ENCODE results near the gene COLGALT1. TPM values are rescaled to one million over a fixed set of nuclear protein-coding genes. Genes with fewer than 3 reads are reported as not detected.
"Not testable (repeated sequence)": the region's sequence is repeated elsewhere in the genome, so short reads cannot be mapped to it uniquely, and the experiment has no call there.

Gene COLGALT1
- total RNA-seq, 2 experiments from 2014 or later, result 49.6 to 68.6 TPM

GRCh38 chr19:17567940-17568339 lies 12.5 kb downstream of the COLGALT1 start:
- Histone ChIP-seq H2AFZ (ENCODE audit: low read length) (no peak overlapping the region), H3K4me2 (ENCODE audit: low read length) (no peak overlapping the region), H3K9me3 (ENCODE audit: low read length) (no peaks in the 10 kb centered on the region), H3K27ac (ENCODE audit: low read depth, low read length, poor library complexity, severe bottlenecking) (no peak overlapping the region), H3K9me2 (ENCODE audit: insufficient read depth, low read length) (no peaks in the 10 kb centered on the region), H3K36me3 (ENCODE audit: insufficient read depth, low read length) (peaks cover 81% of the 10 kb centered on the region), H3K4me3 (ENCODE audit: low read depth, low read length, poor library complexity, severe bottlenecking) (no peak overlapping the region), H3K79me2 (ENCODE audit: insufficient read depth, low read depth, low read length) (no peaks in the 10 kb centered on the region), H3K4me1 (ENCODE audit: insufficient read depth, low read length, poor library complexity, severe bottlenecking) (no peaks in the 10 kb centered on the region), H4K20me1 (ENCODE audit: insufficient read depth, low read length) (no peaks in the 10 kb centered on the region)
- intact Hi-C loops (cut with micrococcal nuclease; ENCODE audit: unreplicated experiment), result no loop called here
- DNase-seq (ENCODE audit: low spot score), result no peak
- ChIA-PET POLR2A (no interaction called here), CTCF (ENCODE audit: unreplicated experiment) (no interaction called here)
- no TSS peak for BruUV-seq (replicated peaks)
- no peak for TF ChIP-seq CTCF (conservative IDR thresholded peaks at IDR 0.05; ENCODE audit: low read length)
- no peak for TF ChIP-seq EZH2phosphoT487 (IDR thresholded peaks at IDR 0.05; ENCODE audit: borderline replicate concordance, low read depth, low read length)

DNA sequence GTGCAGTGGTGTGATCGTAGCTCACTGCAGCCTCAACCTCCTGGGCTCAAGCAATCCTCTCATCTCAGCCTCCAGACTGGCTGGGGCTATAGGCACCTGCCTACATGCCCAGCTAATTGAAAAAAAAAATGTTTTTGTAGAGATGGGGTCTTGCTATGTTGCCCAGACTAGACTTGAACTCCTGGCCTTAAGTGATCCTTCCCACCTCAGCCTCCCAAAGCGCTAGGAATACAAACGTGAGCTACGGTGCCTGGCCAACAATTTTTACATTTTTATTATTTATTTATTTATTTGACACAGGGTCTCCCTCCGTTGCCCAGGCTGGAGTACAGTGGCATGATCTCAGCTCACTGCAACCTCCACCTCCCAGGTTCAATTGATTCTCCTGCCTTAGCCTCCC lies 14.8 kb downstream of the COLGALT1 start:
- intact Hi-C loops (cut with micrococcal nuclease; ENCODE audit: unreplicated experiment), result loop anchor here (5.0 kb wide), 1 partner anchor 73 kb away; no protein-coding TSS in a partner anchor
- not testable (repeated sequence) for BruUV-seq (replicated peaks)

GRCh38 chr19:17570791-17571190 lies 15.3 kb downstream of the COLGALT1 start:
- Histone ChIP-seq H3K4me1 (ENCODE audit: insufficient read depth, low read length, poor library complexity, severe bottlenecking) (no peaks in the 10 kb centered on the region), H3K9me2 (ENCODE audit: insufficient read depth, low read length) (no peaks in the 10 kb centered on the region), H3K4me3 (ENCODE audit: low read depth, low read length, poor library complexity, severe bottlenecking) (no peak overlapping the region), H4K20me1 (ENCODE audit: insufficient read depth, low read length) (no peaks in the 10 kb centered on the region), H3K9me3 (ENCODE audit: low read length) (no peaks in the 10 kb centered on the region), H3K4me2 (ENCODE audit: low read length) (no peak overlapping the region), H3K27ac (ENCODE audit: low read depth, low read length, poor library complexity, severe bottlenecking) (no peak overlapping the region), H2AFZ (ENCODE audit: low read length) (no peak overlapping the region), H3K79me2 (ENCODE audit: insufficient read depth, low read depth, low read length) (no peaks in the 10 kb centered on the region), H3K36me3 (ENCODE audit: insufficient read depth, low read length) (peaks cover 79% of the 10 kb centered on the region)
- TF ChIP-seq CTCF (conservative IDR thresholded peaks at IDR 0.05; ENCODE audit: low read length) (no peak), EZH2phosphoT487 (IDR thresholded peaks at IDR 0.05; ENCODE audit: borderline replicate concordance, low read depth, low read length) (no peak)
- ChIA-PET POLR2A (no interaction called here), CTCF (ENCODE audit: unreplicated experiment) (no interaction called here)
- BruUV-seq (replicated peaks), result no TSS peak
- intact Hi-C loops (cut with micrococcal nuclease; ENCODE audit: unreplicated experiment), result loop anchor here (5.0 kb wide), 1 partner anchor 73 kb away; no protein-coding TSS in a partner anchor
- DNase-seq (ENCODE audit: low spot score), result no peak

More for the DNA sequence above, 14.8 kb downstream of the COLGALT1 start:
- H3K79me2 ChIP-seq (ENCODE audit: insufficient read depth, low read depth, low read length); H3K27ac ChIP-seq (ENCODE audit: low read depth, low read length, poor library complexity, severe bottlenecking); DNase-seq (ENCODE audit: low spot score); H4K20me1 ChIP-seq (ENCODE audit: insufficient read depth, low read length); H3K4me3 ChIP-seq (ENCODE audit: low read depth, low read length, poor library complexity, severe bottlenecking); H3K4me2 ChIP-seq (ENCODE audit: low read length); CTCF ChIA-PET (ENCODE audit: unreplicated experiment); H2AFZ ChIP-seq (ENCODE audit: low read length); H3K9me3 ChIP-seq (ENCODE audit: low read length); H3K4me1 ChIP-seq (ENCODE audit: insufficient read depth, low read length, poor library complexity, severe bottlenecking); H3K9me2 ChIP-seq (ENCODE audit: insufficient read depth, low read length): not testable (repeated sequence)
- H3K36me3 ChIP-seq (ENCODE audit: insufficient read depth, low read length), result peaks cover 79% of the 10 kb centered on the region
- POLR2A ChIA-PET, result interaction anchor here (0.7 kb wide), 2 partner anchors 10 to 17 kb away, joined by 3 to 6 read pairs; no protein-coding TSS in a partner anchor

Data from OCI-LY7 (cell line).